Adrenal gland (tissue), 12 donors: ENCODE data around the gene FARS2. TPM values are rescaled to one million over a fixed set of nuclear protein-coding genes. Genes with fewer than 3 reads are reported as not detected.

Experiments
- DNase-seq, 7 donors: peaks; one replicate each; pipeline ENCODE4 v3.0.0-alpha.2; 2019 to 2020
- H3K27ac ChIP-seq, 5 donors: fragments of 200-600 bp; sonication (generic) in 4 of 5; 1 replicate in 3 of 5; 2 replicates in 2 of 5; pipeline versions ENCODE4 v1.5.1 to v1.8.0; 2016 to 2020; ENCODE audit warnings: mild to moderate bottlenecking in 1 of 5
- H3K27me3 ChIP-seq: fragments of 200-600 bp; 2 replicates; pipeline ENCODE4 v1.8.0; 2021
- H3K36me3 ChIP-seq, 2 donors: fragments of 200-600 bp; replicated peaks in 1 of 2; 1 replicate in 1 of 2; 2 replicates in 1 of 2; pipeline versions ENCODE4 v1.5.1 to v1.8.0; 2018 to 2022
- H3K4me1 ChIP-seq, 2 donors: fragments of 200-600 bp; replicated peaks in 1 of 2; 1 replicate in 1 of 2; 2 replicates in 1 of 2; pipeline versions ENCODE4 v1.5.1 to v1.8.0; 2018 to 2021
- H3K4me3 ChIP-seq, 4 donors: fragments of 200-600 bp; sonication (generic) in 3 of 4; one replicate each; pipeline ENCODE4 v1.5.1; 2016 to 2018
- H3K9me3 ChIP-seq, 3 donors: fragments of 200-600 bp; sonication (generic) in 1 of 3; replicated peaks in 1 of 3; 1 replicate in 2 of 3; 2 replicates in 1 of 3; pipeline versions ENCODE4 v1.5.1 to v1.8.0; 2016 to 2021
- CTCF ChIP-seq, 6 experiments: fragments of 450-650 bp in 4 of 6; fragments of 200-600 bp in 2 of 6; sonication (generic) in 1 of 6; IDR thresholded peaks; 1 replicate in 5 of 6; 2 replicates in 1 of 6; pipeline versions ENCODE4 v1.5.1 to v1.8.0; 2016 to 2021; ENCODE audit warnings: antibody characterized with exemption in 6 of 6, mild to moderate bottlenecking in 2 of 6, moderate library complexity in 1 of 6
- POLR2A ChIP-seq, 2 donors: fragments of 450-650 bp; IDR thresholded peaks; one replicate each; pipeline ENCODE4 v1.6.1; 2017; ENCODE audit warnings: antibody characterized with exemption in 2 of 2, mild to moderate bottlenecking in 2 of 2, moderate library complexity in 1 of 2
- WGBS, 4 donors: extraction: QIAGEN DNeasy Blood & Tissue Kit in 2 of 4; methylation state at CpG; one replicate each; pipeline versions ENCODE4 v1.1.5 to v1.1.7; 2013 to 2017; 5-methylcytosine and 5-hydroxymethylcytosine counted together
- intact Hi-C, 2 donors: fragments of 100-400 bp; cut with DNase I; formaldehyde crosslinking; loops; one replicate each; pipeline versions ENCODE4 v1.14.1 to v1.15.0; 2022 to 2023
- polyA plus RNA-seq, 3 donors: library from polyadenylated mRNA; stranded (reverse); fragments of 200-250 nt in 2 of 3; fragments of 350-450 nt in 1 of 3; fragmentation: Illumina TruSeq in 1 of 3; extraction: RNeasy Lipid Tissue Mini Kit (QIAGEN cat#74804) in 1 of 3; gene quantifications; one replicate each; pipeline ENCODE4 v1.2.3, GENCODE V29; 2013 to 2014
- total RNA-seq, 9 donors: library from RNA; depleted of rRNA in 4 of 9; stranded (reverse); fragments of >200 nt in 4 of 9; fragments of 120-200 nt in 1 of 9; fragmentation: NEBNext Ultra II Directional in 1 of 9; extraction: Animal tissue kit (Norgen Biotek cat#: 25700) in 1 of 9; gene quantifications; one replicate each; pipeline versions ENCODE4 v1.1.0 to v1.2.4, GENCODE V29; 2013 to 2023
- donor health status: healthy with polysubstance abuse.
- donor health status: Bipolar disorder and iron deficiency.
- donor health status: DM: yes; HTN: yes; CAD: no.
- donor health status: DM: no; HTN: no; CAD: no.
- donor health status: DM: no; HTN: no; CAD: no.
- donor health status: DM: yes; HTN: yes; CAD: no.

Gene FARS2
- total and polyA plus RNA-seq, 12 donors, result 7.2 to 55.2 (median 19.8) TPM

GRCh38 chr6:5529733-5530132 is 268.4 kb downstream of the FARS2 start:
- Histone ChIP-seq H3K27me3 (no peaks in the 10 kb centered on the region), H3K9me3 (no peaks in the 10 kb centered on the region), H3K36me3 (no peaks in the 10 kb centered on the region), H3K27ac (no peak overlapping the region), H3K4me1 (no peaks in the 10 kb centered on the region), H3K4me3 (no peak overlapping the region)
- WGBS, 4 donors, result 64 to 100% (median 93%) methylated on average over 1 of the region's 1 CpG
- intact Hi-C loops, result no loop called here
- TF ChIP-seq POLR2A (IDR thresholded peaks at IDR 0.05), result no peak
- DNase-seq, result no peak

GRCh38 chr6:5531161-5531560 is 269.8 kb downstream of the FARS2 start:
- no peak for DNase-seq
- H3K9me3 ChIP-seq, result no peaks in the 10 kb centered on the region
- no peaks in the 10 kb centered on the region for H3K36me3 ChIP-seq
- WGBS, 4 donors, result 84 to 96% (median 92%) methylated on average over 4 of the region's 4 CpGs
- H3K27ac ChIP-seq, result no peak overlapping the region
- TF ChIP-seq POLR2A (IDR thresholded peaks at IDR 0.05), result no peak
- TF ChIP-seq CTCF (IDR thresholded peaks at IDR 0.05), result no peak
- no peaks in the 10 kb centered on the region for H3K4me1 ChIP-seq
- H3K27me3 ChIP-seq, result no peaks in the 10 kb centered on the region
- no peak overlapping the region for H3K4me3 ChIP-seq
- intact Hi-C loops, result no loop called here

- intact Hi-C loops, result no loop called here
- Histone ChIP-seq H3K9me3 (no peaks in the 10 kb centered on the region), H3K27ac (no peak overlapping the region), H3K4me3 (no peak overlapping the region), H3K27me3 (no peaks in the 10 kb centered on the region), H3K4me1 (no peaks in the 10 kb centered on the region), H3K36me3 (no peaks in the 10 kb centered on the region)
- TF ChIP-seq POLR2A (IDR thresholded peaks at IDR 0.05), result no peak
- no peak for TF ChIP-seq CTCF (IDR thresholded peaks at IDR 0.05)
- 87 to 90% (median 89%) methylated on average over 6 of the region's 6 CpGs for WGBS, 4 donors
- DNase-seq, result no peak
Measured at GRCh38 chr6:5531853-5532375, 270.6 kb downstream of the FARS2 start.

GRCh38 chr6:5532941-5533340 is 271.6 kb downstream of the FARS2 start:
- WGBS, 4 donors, result 81 to 98% (median 94%) methylated on average over 3 of the region's 3 CpGs
- no peak overlapping the region for H3K4me3 ChIP-seq
- intact Hi-C loops, result no loop called here
- no peaks in the 10 kb centered on the region for H3K36me3 ChIP-seq
- H3K27me3 ChIP-seq, result no peaks in the 10 kb centered on the region
- no peak for DNase-seq
- H3K9me3 ChIP-seq, result no peaks in the 10 kb centered on the region
- no peak for TF ChIP-seq POLR2A (IDR thresholded peaks at IDR 0.05)
- TF ChIP-seq CTCF (IDR thresholded peaks at IDR 0.05), result no peak
- no peaks in the 10 kb centered on the region for H3K4me1 ChIP-seq
- H3K27ac ChIP-seq, result no peak overlapping the region

- no peaks in the 10 kb centered on the region for H3K27me3 ChIP-seq
- intact Hi-C loops, result no loop called here
- no peak for TF ChIP-seq CTCF (IDR thresholded peaks at IDR 0.05)
- TF ChIP-seq POLR2A (IDR thresholded peaks at IDR 0.05), result no peak
Measured at GRCh38 chr6:5534643-5535042, 273.3 kb downstream of the FARS2 start.

More at GRCh38 chr6:5534643-5535042, 273.3 kb downstream of the FARS2 start:
- no peak for DNase-seq
- H3K4me3 ChIP-seq, result no peak overlapping the region
- H3K9me3 ChIP-seq, result no peaks in the 10 kb centered on the region
- WGBS, 4 donors, result 84 to 98% (median 88%) methylated on average over 9 of the region's 9 CpGs
- H3K4me1 ChIP-seq, result no peaks in the 10 kb centered on the region
- no peaks in the 10 kb centered on the region for H3K36me3 ChIP-seq
- H3K27ac ChIP-seq, result no peak overlapping the region
